ENCODE measurements around the gene SCNN1A.

The SCNN1A gene

DNA sequence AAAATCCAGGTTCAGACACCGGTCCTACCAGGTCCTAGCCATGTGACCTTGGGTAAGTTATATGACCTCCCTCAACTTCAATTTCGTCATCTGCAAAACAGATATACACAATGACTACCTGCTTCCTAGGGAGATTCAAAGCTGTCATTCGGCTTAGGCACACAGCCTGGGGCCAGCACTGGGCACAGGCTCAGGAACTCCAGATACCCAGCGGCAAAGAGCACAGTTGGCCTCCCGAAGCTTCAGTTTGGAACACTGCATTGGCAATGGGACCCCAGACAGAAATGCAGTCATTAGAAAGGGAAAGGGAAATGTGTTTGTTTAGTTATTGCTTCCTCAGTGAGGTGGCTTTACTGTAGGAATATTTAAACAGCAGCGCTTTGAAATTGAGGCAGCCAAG lies 53.5 kb downstream of the SCNN1A start:
- in situ Hi-C loops (cut with MboI; ENCODE audit: low pct_unique_long_range_greater_than_20kb, low sequenced_read_pairs, unreplicated experiment) = no loop called here
- DNase-seq (ENCODE audit: low spot score) = no peak
- no peak for TF ChIP-seq CTCF (IDR thresholded peaks at IDR 0.05; ENCODE audit: extremely low read depth, insufficient read depth, missing control alignments)

- no peak for TF ChIP-seq CTCF (IDR thresholded peaks at IDR 0.05; ENCODE audit: extremely low read depth, insufficient read depth, missing control alignments)
- no peak for DNase-seq (ENCODE audit: low spot score)
- in situ Hi-C loops (cut with MboI; ENCODE audit: low pct_unique_long_range_greater_than_20kb, low sequenced_read_pairs, unreplicated experiment) = no loop called here
Measured at GRCh38 chr12:6319446-6319845, 55.9 kb downstream of the SCNN1A start.

GRCh38 chr12:6318440-6318879 lies 56.9 kb downstream of the SCNN1A start:
- no peak for DNase-seq (ENCODE audit: low spot score)
- in situ Hi-C loops (cut with MboI; ENCODE audit: low pct_unique_long_range_greater_than_20kb, low sequenced_read_pairs, unreplicated experiment) = no loop called here
- no peak for TF ChIP-seq CTCF (IDR thresholded peaks at IDR 0.05; ENCODE audit: extremely low read depth, insufficient read depth, missing control alignments)

DNA sequence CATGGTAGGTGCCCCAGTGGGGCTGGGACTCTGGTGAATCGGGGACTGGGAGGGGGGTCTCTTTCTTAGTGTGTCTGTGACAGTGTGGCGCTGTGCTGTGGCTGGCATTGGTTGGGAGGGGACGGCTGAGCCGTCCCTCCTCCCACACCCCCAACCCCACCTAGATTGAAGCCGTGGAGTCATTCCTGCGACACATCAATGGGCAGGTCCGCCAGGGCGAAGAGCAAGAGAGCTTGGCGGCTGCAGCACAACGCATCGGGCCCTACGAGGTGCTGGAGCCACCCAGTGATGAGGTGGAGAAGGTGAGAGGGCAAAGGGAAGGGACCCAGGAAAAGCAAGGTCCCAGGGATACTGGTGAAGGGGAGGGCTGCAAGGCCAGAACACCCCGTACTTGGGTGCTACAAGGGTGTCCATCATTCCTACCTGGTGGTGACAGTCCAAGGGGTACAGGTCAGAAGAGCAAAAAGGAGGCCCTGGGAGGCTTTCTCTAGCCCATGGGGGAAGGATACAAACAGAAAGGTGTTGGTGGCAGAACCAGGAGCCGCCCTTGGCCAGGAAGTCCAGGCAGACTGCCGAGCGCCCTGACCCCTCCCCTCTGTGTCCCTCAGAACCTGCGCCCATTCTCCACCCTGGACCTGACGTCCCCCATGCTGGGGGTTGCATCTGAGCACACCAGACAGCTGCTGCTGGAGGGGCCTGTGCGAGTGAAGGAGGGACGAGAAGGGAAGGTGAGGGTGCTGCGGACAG lies 57.5 kb downstream of the SCNN1A start:
- in situ Hi-C loops (cut with MboI; ENCODE audit: low pct_unique_long_range_greater_than_20kb, low sequenced_read_pairs, unreplicated experiment) = no loop called here
- no peak for TF ChIP-seq CTCF (IDR thresholded peaks at IDR 0.05; ENCODE audit: extremely low read depth, insufficient read depth, missing control alignments)
- no peak for DNase-seq (ENCODE audit: low spot score)

DNA sequence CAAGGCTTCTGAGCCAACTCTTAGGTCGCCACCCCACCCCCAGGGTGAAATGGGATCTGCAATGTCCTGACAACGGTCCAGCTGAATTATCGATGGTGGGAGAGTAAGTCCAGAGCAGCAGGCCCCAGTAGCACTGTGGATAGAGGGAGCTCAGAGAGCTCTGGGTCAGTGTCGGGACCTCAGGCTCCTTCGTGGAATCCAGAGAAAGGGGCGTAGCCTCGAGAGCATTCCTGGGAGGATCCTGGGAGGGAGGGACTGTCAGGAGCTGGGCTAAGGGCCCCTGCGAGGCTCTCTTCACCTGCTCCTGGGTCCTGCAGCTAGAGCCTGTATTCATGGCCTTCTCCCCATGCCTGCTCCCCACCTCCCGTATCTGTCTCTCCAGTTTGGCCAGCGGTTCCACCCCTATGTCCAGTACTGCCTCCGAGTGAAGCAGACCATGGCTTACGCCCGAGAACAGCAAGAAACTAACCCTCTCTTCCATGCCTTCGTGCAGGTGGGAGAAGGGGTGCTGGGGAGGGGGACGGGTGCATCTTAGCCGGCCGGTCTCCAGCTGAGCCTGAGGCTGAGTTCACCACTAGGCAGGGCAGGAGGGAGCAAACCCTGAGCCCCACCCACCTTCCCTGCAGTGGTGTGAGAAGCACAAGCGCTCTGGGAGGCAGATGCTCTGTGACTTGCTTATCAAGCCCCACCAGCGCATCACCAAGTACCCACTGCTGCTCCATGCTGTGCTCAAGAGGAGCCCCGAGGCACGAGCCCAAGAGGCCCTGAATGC lies 58.3 kb downstream of the SCNN1A start:
- in situ Hi-C loops (cut with MboI; ENCODE audit: low pct_unique_long_range_greater_than_20kb, low sequenced_read_pairs, unreplicated experiment) = no loop called here
- no peak for DNase-seq (ENCODE audit: low spot score)
- TF ChIP-seq CTCF (IDR thresholded peaks at IDR 0.05; ENCODE audit: extremely low read depth, insufficient read depth, missing control alignments) = no peak

DNA sequence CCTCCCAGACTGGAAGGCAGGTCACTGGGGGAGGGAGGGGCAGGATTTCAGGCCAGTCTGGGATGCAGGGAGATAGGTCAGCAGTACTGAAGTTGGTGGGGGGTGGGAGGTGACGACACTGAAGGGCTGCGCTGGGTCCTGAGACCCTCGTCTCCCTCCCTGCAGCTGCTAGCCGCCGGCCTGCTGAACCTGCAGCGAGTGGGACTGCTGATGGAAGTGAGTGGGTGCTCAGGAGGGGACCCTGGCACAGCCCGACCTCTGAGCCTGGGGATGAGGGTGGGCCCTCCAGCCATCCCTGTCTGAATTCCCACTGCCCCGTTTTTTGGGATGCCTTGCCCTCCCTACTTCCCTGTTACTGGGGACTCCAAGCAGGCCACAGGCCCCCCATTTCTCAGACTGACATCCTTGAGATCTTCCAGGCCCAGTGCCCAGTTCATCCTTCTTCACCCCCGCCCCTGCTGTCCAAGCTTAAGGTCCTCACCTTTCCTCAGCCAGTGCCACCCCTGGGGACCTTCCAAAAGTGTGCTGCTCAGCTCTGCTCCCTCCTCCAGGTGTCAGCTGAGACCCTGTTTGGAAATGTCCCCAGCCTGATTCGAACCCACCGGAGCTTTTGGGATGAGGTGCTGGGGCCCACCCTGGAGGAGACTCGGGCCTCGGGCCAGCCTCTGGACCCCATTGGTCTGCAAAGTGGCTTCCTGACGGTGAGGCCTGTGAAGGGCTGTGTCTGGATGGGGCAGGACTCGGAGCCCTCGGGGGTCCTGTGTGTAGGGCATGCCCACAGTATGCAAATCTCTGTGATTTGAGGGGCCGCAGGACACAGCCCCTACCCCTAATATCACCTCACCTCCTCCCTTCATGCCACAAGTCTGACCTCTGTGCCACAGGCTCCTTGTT lies 59.4 kb downstream of the SCNN1A start:
- in situ Hi-C loops (cut with MboI; ENCODE audit: low pct_unique_long_range_greater_than_20kb, low sequenced_read_pairs, unreplicated experiment) = no loop called here
- no peak for TF ChIP-seq CTCF (IDR thresholded peaks at IDR 0.05; ENCODE audit: extremely low read depth, insufficient read depth, missing control alignments)
- DNase-seq (ENCODE audit: low spot score) = no peak

Measured in GM13977 (cell line).